ENCODE measurements around the gene UBE2E3.
"Not testable (repeated sequence)": the region's sequence is repeated elsewhere in the genome, so short reads cannot be mapped to it uniquely, and the experiment has no call there.

UBE2E3 gene

DNA sequence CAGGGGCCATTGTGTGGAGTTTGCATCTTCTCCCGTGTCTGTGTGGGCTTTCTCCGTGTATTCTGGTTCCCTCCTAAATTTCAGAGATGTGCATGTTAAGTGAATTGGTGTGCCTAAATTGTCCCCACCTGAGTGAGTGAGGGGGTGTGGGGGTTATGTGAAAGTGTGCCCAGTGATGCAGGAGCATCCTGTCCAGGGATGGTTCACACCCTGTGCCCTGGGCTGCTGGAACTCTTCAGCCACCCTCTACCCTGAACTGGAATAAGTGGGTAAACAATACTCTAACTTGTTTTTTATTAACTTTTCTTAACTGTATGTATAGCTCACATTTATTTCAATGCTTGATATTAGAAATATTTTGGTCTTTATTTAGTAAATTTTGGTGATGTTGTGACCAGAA, 56.0 kb downstream of the UBE2E3 start:
- TF ChIP-seq ZFX (IDR thresholded peaks at IDR 0.05; ENCODE audit: borderline replicate concordance) = no peak
- TF ChIP-seq CTCF (IDR thresholded peaks at IDR 0.05) = no peak
- H3K27ac ChIP-seq = peak overlapping the region; percentile 79

GRCh38 chr2:181036848-181037603, 56.6 kb downstream of the UBE2E3 start:
- no peak for TF ChIP-seq CTCF (IDR thresholded peaks at IDR 0.05)
- no peak for TF ChIP-seq ZFX (IDR thresholded peaks at IDR 0.05; ENCODE audit: borderline replicate concordance)
- peak overlapping the region; percentile 79 for H3K27ac ChIP-seq

DNA sequence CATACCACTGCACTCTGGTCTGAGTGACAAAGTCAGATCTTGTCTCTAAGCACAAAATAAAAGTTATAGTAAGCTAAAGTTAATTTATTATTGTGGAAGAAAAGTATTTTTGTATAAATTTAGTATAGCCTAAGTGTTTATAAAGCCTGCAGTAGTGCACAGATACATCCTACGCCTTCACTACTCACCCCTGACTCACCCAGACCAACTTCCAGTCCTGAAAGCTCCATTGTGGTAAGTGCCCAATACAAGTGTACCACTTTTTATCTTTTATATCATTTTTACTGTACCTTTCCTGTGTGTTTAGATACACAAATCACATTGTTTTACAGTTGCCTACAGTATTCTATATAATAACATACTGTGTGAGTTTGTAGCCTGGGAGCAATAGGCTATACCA, 57.5 kb downstream of the UBE2E3 start:
- peak overlapping the region; percentile 79 for H3K27ac ChIP-seq
- no peak for TF ChIP-seq CTCF (IDR thresholded peaks at IDR 0.05)
- no peak for TF ChIP-seq ZFX (IDR thresholded peaks at IDR 0.05; ENCODE audit: borderline replicate concordance)

GRCh38 chr2:181038796-181039195, 58.4 kb downstream of the UBE2E3 start:
- TF ChIP-seq CTCF (IDR thresholded peaks at IDR 0.05) (no peak), ZFX (IDR thresholded peaks at IDR 0.05; ENCODE audit: borderline replicate concordance) (no peak)
- no peak overlapping the region for H3K27ac ChIP-seq

DNA sequence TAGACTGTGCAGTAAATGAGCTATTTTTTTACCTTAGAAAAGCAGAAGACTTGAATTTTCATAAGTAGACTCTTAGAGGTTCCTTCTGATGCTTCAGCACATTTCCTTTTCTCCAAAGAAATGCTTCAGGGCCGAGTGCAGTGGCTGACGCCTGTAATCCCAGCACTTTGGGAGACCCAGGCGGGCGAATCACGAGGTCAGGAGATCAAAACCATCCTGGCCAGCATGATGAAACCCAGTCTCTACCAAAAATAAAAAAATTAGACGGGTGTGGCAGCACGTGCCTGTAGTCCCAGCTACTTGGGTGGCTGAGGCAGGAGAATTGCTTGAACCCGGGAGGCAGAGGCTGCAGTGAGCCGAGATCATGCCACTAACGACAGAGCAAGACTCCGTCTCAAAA, 60.4 kb downstream of the UBE2E3 start:
- H3K27ac ChIP-seq = not testable (repeated sequence)

DNA sequence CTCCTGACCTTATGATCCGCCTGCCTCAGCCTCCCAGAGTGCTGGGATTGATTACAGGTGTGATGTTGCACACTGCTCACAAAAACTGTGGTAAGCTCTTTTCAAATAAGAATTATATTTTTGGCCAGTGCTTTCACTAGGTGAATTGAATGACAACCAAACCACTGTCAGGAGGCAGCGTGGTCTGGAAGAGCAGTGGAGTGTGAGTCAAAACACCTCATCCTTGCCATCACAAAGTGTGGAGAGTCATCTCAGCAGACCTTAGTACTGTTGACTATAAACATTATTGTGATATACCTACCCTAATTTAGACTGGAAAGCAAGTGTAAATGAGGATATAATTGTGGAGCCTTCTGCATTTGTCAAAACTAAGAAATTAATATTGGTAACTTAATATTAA, 61.3 kb downstream of the UBE2E3 start:
- TF ChIP-seq ZFX (IDR thresholded peaks at IDR 0.05; ENCODE audit: borderline replicate concordance) (no peak), CTCF (IDR thresholded peaks at IDR 0.05) (no peak)
- no peak overlapping the region for H3K27ac ChIP-seq

- TF ChIP-seq ZFX (IDR thresholded peaks at IDR 0.05; ENCODE audit: borderline replicate concordance) = no peak
- no peak for TF ChIP-seq CTCF (IDR thresholded peaks at IDR 0.05)
- H3K27ac ChIP-seq = no peak overlapping the region
Measured at GRCh38 chr2:181042706-181043105, 62.3 kb downstream of the UBE2E3 start.

DNA sequence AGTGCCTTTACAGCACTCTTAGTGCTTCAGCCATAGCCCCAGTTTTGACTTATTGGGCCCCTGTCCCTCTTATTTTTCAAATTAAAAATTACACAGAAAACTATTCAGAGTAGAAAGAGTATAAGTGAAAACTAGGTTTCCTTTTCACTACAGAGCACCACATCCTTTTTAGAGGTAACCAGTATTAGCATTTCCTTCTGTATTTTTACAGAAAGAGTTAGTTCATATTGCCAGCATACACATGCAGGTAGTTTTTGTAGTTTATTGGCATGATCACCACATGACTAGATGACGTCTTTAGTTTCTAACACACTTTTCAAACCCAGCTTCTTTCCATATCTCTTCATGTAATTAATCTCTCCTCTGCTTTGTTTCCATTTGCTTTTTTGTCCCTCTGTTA, 66.4 kb downstream of the UBE2E3 start:
- no peak overlapping the region for H3K27ac ChIP-seq
- TF ChIP-seq CTCF (IDR thresholded peaks at IDR 0.05) (no peak), ZFX (IDR thresholded peaks at IDR 0.05; ENCODE audit: borderline replicate concordance) (no peak)

Measured in 22Rv1 (cell line).